Measurements from ENCODE around the gene MGAT4A.

Gene MGAT4A

GRCh38 chr2:98658816-98659490, 72.0 kb downstream of the MGAT4A start:
- Histone ChIP-seq H3K4me3 (no peak overlapping the region), H3K9me3 (ENCODE audit: low read depth, low read length) (no peaks in the 10 kb centered on the region), H3K27ac (no peak overlapping the region), H3K9ac (ENCODE audit: insufficient read length) (no peak overlapping the region), H3K36me3 (ENCODE audit: insufficient read depth, low read length) (no peaks in the 10 kb centered on the region)
- DNase-seq (ENCODE audit: low read depth, low spot score): no peak
- TF ChIP-seq EZH2 (IDR thresholded peaks at IDR 0.05) (no peak), FOXP2 (optimal IDR thresholded peaks at IDR 0.05; ENCODE audit: control extremely low read depth, extremely low read length, insufficient read depth) (no peak)

- Histone ChIP-seq H3K4me3 (no peak overlapping the region), H3K36me3 (ENCODE audit: insufficient read depth, low read length) (no peaks in the 10 kb centered on the region), H3K9ac (ENCODE audit: insufficient read length) (no peak overlapping the region), H3K9me3 (ENCODE audit: low read depth, low read length) (no peaks in the 10 kb centered on the region), H3K27ac (no peak overlapping the region)
- no peak for DNase-seq (ENCODE audit: low read depth, low spot score)
- no peak for TF ChIP-seq EZH2 (IDR thresholded peaks at IDR 0.05)
- no peak for TF ChIP-seq FOXP2 (optimal IDR thresholded peaks at IDR 0.05; ENCODE audit: control extremely low read depth, extremely low read length, insufficient read depth)
- no peak for TF ChIP-seq POLR2AphosphoS5 (IDR thresholded peaks at IDR 0.05; ENCODE audit: borderline replicate concordance, low read depth, low read length)
Observed at GRCh38 chr2:98656800-98657199, 74.1 kb downstream of the MGAT4A start.

GRCh38 chr2:98654699-98655495, 76.0 kb downstream of the MGAT4A start:
- Histone ChIP-seq H3K9me3 (ENCODE audit: low read depth, low read length) (no peaks in the 10 kb centered on the region), H3K9ac (ENCODE audit: insufficient read length) (no peak overlapping the region), H3K27ac (no peak overlapping the region), H3K4me3 (no peak overlapping the region), H3K36me3 (ENCODE audit: insufficient read depth, low read length) (no peaks in the 10 kb centered on the region)
- DNase-seq (ENCODE audit: low read depth, low spot score): no peak
- TF ChIP-seq EZH2 (IDR thresholded peaks at IDR 0.05): no peak
- TF ChIP-seq FOXP2 (optimal IDR thresholded peaks at IDR 0.05; ENCODE audit: control extremely low read depth, extremely low read length, insufficient read depth): no peak
- TF ChIP-seq POLR2AphosphoS5 (IDR thresholded peaks at IDR 0.05; ENCODE audit: borderline replicate concordance, low read depth, low read length): no peak

DNA sequence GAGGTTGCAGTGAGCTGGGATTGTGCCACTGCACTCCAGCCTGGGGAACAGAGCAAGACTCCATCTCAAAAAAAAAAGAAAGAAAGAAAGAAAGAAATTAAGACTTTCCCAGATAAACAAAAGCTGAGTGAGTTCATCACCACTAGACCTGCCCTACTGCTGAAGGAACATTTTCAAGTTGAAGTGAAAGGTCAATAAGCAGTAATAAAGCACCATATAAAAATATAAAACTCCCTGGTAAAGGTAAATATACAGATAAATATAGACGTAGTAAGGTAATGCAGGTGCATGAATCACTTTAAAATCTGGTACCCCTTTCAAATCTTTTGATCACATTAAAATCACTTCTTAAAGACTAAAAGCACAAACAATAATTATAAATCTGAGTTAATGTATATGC, 79.9 kb downstream of the MGAT4A start:
- Histone ChIP-seq H3K9me3 (ENCODE audit: low read depth, low read length) (no peaks in the 10 kb centered on the region), H3K36me3 (ENCODE audit: insufficient read depth, low read length) (no peaks in the 10 kb centered on the region)

GRCh38 chr2:98649992-98650375, 80.9 kb downstream of the MGAT4A start:
- no peak for DNase-seq (ENCODE audit: low read depth, low spot score)
- H3K9ac ChIP-seq (ENCODE audit: insufficient read length): no peak overlapping the region
- H3K36me3 ChIP-seq (ENCODE audit: insufficient read depth, low read length): no peaks in the 10 kb centered on the region
- no peak overlapping the region for H3K27ac ChIP-seq
- no peaks in the 10 kb centered on the region for H3K9me3 ChIP-seq (ENCODE audit: low read depth, low read length)
- H3K4me3 ChIP-seq: no peak overlapping the region
- TF ChIP-seq POLR2AphosphoS5 (IDR thresholded peaks at IDR 0.05; ENCODE audit: borderline replicate concordance, low read depth, low read length): no peak
- TF ChIP-seq EZH2 (IDR thresholded peaks at IDR 0.05): no peak
- no peak for TF ChIP-seq FOXP2 (optimal IDR thresholded peaks at IDR 0.05; ENCODE audit: control extremely low read depth, extremely low read length, insufficient read depth)

More for the DNA sequence above, 79.9 kb downstream of the MGAT4A start:
- H3K27ac ChIP-seq: no peak overlapping the region
- no peak overlapping the region for H3K4me3 ChIP-seq
- H3K9ac ChIP-seq (ENCODE audit: insufficient read length): no peak overlapping the region
- no peak for DNase-seq (ENCODE audit: low read depth, low spot score)
- TF ChIP-seq POLR2AphosphoS5 (IDR thresholded peaks at IDR 0.05; ENCODE audit: borderline replicate concordance, low read depth, low read length) (no peak), EZH2 (IDR thresholded peaks at IDR 0.05) (no peak), FOXP2 (optimal IDR thresholded peaks at IDR 0.05; ENCODE audit: control extremely low read depth, extremely low read length, insufficient read depth) (no peak)

DNA sequence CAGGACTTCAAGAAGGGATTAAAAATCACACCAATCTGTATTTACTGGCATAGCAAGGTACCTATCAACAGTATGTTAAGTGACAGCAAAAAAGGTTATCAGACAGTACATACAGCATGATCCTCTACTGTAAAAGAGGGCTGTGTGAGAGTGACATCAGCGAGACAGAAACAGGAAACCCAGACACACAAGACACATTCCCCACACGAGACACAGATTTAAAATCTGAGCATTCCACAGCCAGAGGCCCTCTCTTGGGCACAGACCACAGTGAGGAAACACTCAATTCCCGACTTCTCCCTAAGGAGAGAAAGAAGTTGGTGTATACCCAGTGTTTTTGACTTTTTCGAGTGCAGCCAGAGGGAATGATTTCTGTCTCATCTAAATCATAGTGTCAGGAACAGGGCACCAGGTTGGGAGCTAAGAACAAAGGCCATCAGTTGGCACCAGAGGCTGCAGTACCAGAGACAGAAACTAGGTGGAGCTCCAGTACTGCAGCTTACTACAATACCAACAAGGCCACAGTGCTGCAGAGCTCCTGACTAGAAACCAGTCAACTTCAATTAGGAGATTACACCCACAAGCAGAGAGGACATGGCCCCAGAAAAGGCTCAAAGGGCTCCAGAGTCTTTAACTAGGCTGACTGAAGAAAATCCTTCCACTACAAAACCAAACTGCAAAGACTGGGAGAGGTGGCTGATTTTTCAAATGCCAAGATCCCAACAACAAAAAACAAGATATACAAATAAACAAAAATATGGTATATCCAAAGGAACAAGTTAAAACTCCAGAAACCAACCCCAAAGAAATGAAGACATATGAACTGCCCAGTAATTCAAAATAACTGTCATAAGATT, 81.6 kb downstream of the MGAT4A start:
- Histone ChIP-seq H3K4me3 (no peak overlapping the region), H3K36me3 (ENCODE audit: insufficient read depth, low read length) (no peaks in the 10 kb centered on the region), H3K9ac (ENCODE audit: insufficient read length) (no peak overlapping the region), H3K27ac (no peak overlapping the region), H3K9me3 (ENCODE audit: low read depth, low read length) (no peaks in the 10 kb centered on the region)
- no peak for TF ChIP-seq FOXP2 (optimal IDR thresholded peaks at IDR 0.05; ENCODE audit: control extremely low read depth, extremely low read length, insufficient read depth)
- TF ChIP-seq POLR2AphosphoS5 (IDR thresholded peaks at IDR 0.05; ENCODE audit: borderline replicate concordance, low read depth, low read length): no peak
- TF ChIP-seq EZH2 (IDR thresholded peaks at IDR 0.05): no peak
- DNase-seq (ENCODE audit: low read depth, low spot score): peak; percentile 20

DNA sequence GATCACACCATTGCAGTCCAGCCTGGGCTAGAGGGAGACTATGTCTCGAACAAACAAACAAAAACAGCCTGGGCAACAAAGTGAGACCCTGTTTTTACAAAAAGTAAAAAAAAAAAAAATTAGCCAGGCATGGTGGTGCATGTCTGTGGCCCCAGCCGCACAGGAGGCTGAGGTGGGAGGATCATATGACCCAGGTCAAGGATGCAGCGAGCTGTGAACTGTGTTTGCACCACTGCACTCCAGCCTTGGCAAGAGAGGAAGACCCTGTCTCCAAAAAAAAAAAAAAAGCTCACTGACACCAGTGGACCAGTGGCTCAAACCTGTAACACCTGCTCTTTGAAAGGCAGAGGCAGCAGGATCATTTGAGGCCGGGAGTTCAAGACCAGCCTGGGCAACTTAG, 82.5 kb downstream of the MGAT4A start:
- no peak for DNase-seq (ENCODE audit: low read depth, low spot score)
- no peak for TF ChIP-seq EZH2 (IDR thresholded peaks at IDR 0.05)
- TF ChIP-seq POLR2AphosphoS5 (IDR thresholded peaks at IDR 0.05; ENCODE audit: borderline replicate concordance, low read depth, low read length): no peak
- no peak for TF ChIP-seq FOXP2 (optimal IDR thresholded peaks at IDR 0.05; ENCODE audit: control extremely low read depth, extremely low read length, insufficient read depth)
- no peaks in the 10 kb centered on the region for H3K36me3 ChIP-seq (ENCODE audit: insufficient read depth, low read length)

DNA sequence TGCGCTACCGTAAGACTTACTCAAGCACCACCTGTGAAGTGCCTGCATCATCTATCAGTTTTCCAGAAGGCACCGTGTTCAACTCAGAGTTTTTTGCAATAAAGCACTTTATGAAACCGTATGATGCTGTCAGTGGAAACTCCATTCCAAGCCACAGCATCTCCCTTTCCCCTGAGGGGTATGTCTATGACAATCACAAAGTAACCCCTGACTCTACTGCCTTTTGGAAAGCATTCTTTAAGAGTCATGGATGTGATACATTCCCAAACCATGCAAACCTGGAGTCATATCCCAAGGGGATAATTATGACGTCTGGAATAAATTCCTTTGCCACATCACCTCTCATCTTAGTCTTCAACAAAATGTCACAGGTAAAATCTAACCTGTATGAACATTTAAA, 83.3 kb downstream of the MGAT4A start:
- Histone ChIP-seq H3K4me3 (no peak overlapping the region), H3K9ac (ENCODE audit: insufficient read length) (no peak overlapping the region), H3K36me3 (ENCODE audit: insufficient read depth, low read length) (no peaks in the 10 kb centered on the region), H3K9me3 (ENCODE audit: low read depth, low read length) (no peaks in the 10 kb centered on the region), H3K27ac (no peak overlapping the region)
- TF ChIP-seq EZH2 (IDR thresholded peaks at IDR 0.05) (no peak), POLR2AphosphoS5 (IDR thresholded peaks at IDR 0.05; ENCODE audit: borderline replicate concordance, low read depth, low read length) (no peak), FOXP2 (optimal IDR thresholded peaks at IDR 0.05; ENCODE audit: control extremely low read depth, extremely low read length, insufficient read depth) (no peak)
- no peak for DNase-seq (ENCODE audit: low read depth, low spot score)

More for the DNA sequence above, 82.5 kb downstream of the MGAT4A start:
- Histone ChIP-seq H3K9me3 (ENCODE audit: low read depth, low read length) (no peaks in the 10 kb centered on the region), H3K27ac (no peak overlapping the region), H3K9ac (ENCODE audit: insufficient read length) (no peak overlapping the region), H3K4me3 (no peak overlapping the region)
